Fibroblast of skin of back (primary cell): ENCODE measurements around the gene RRN3.
A peak's percentile ranks its signal among the peaks of the same experiment; 100 is the strongest.
"Not testable (repeated sequence)": the region's sequence is repeated elsewhere in the genome, so short reads cannot be mapped to it uniquely, and the experiment has no call there.

Experiments
- DNase-seq: peaks from one replicate; pipeline ENCODE4 v3.0.0-alpha.2; 2013

The RRN3 gene

DNA sequence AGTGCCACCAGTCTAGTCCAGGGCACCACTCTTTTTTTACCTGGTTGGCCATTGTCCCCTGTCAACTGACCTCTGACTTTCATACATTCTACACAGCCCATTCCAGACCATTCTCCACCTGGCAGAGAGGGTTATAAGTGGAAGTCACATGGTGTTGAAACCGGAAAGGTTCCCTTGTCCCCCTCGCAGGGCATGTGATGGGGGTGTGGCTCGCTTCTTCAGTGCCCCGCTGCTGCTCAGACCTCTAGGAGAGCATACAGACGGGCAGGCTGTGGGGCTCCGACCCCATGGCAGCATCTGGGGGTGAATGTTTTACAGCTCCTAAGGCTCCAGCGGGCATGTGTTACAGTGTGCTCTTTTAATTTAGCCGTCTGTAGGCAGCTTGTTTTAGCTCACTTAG is 67.0 kb downstream of the RRN3 start:
- not testable (repeated sequence) for DNase-seq

DNA sequence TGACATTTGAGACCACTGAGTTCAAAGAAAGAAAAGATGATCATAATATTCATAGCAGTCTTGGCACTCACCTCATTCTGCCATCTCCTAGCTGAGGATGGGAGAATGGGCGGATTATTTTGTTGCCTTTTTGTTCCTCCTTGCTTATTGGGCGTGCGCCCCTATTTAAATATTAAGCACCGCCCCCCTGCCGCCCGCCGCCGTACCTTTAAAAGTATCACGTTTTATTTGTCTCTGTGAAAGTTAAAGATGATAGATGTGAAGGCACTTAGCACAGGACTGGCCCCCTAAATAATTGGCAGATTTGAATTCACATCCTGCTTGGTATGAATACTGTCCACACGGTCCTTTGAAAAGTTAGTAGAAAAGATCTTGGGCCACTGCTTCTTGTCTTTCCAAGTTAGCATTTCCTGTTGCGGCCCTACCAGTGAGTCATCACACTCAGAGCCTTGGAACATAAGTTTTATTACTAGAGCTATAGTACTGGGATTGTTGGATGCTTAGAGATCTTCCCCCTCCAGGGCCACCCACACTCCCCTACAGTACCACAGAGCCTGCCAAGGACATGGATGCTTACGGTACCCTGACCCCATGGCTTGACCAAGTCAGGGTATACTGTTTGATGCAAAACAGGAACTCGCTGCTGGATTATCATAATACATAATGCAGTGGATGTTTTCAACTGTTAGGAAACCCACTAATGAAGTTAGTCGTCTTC is 68.7 kb downstream of the RRN3 start:
- DNase-seq, result peak; percentile 61

DNA sequence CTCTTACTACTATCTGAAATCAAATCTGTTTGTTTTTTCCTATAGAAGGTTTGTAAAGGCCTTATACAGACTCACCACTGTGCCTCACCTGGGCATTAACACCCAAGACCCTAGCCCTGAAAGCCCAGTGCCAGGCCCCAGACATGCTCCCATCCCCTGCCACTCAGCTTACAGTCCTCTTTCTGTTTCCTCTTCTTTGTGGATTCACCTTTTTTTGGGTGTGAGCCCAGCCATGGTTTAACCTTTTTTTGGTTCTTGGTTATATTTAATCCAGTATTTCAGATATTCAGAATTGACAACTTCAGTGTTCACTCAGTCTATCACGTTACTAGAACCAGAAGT is 69.2 kb downstream of the RRN3 start:
- DNase-seq, result not testable (repeated sequence)

DNA sequence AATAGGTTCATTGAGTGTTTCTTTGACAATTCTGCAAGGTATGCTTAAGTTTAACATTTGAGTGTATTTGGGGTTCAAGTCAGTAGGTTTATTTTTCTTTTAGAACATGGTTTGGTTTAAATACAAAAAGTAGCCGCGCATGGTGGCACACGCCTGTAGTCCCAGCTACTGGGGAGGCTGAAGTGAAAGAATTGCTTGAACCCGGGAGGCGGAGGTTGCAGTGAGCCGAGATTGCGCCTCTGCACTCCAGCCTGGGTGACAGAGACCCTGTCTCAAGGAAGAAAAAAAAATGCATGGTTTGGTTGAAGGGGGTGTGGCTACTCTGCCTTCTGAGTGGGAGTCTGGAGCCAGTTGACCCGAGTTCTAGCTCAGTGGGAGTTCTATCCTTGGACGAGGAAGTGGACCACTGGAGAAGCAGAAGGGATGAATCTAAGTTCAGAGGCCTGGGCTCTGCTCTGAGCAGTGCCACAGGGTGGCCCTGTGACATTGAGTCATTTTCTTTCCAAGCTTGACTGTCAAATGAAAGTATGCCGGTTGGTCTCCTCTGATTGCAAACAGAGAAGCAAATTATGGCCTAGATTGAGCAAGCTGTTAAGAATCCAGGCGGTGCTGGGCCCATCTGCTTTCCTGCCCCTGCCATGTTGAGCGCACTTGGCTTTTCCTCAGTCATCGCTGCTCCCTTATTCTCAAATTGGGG is 70.5 kb downstream of the RRN3 start:
- peak; percentile 22 for DNase-seq

DNA sequence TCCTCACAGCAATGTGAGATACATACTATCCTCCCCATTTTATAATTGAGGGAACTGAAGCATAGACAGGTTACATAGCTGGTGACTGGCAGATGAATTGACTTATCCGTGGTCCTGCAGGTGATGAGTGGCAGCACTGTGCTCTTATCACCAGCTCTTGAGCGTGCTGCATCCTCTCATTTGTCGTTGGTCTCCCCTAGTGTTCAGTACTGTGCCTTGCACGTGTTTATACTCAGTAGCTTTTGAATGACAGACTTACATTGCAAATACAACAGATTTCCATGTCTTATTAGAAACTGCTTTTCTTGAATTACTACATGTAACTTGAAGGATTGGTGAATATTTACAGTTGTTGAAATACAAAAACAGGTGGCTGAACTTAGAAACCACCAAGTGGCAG is 71.9 kb downstream of the RRN3 start:
- peak; percentile 54 for DNase-seq

DNA sequence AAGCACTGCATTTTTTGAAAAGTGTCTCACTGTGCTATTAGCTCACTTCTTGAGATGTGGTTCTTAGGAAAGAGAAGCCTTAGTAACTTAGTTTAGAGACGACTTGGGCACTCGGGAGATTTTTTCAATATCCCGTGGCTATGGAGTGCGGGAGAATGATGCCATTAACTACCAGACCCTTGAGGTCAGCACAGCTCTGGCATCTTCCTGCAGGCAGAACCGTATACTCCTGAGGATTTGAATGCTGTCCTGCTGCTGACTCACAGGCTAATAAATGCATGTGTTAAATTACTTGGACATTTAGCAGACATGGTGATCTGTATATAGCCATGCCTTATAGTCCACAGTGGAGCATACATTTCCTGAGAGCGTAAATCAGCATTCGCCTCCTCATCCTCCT is 72.6 kb downstream of the RRN3 start:
- peak; percentile 68 for DNase-seq

DNA sequence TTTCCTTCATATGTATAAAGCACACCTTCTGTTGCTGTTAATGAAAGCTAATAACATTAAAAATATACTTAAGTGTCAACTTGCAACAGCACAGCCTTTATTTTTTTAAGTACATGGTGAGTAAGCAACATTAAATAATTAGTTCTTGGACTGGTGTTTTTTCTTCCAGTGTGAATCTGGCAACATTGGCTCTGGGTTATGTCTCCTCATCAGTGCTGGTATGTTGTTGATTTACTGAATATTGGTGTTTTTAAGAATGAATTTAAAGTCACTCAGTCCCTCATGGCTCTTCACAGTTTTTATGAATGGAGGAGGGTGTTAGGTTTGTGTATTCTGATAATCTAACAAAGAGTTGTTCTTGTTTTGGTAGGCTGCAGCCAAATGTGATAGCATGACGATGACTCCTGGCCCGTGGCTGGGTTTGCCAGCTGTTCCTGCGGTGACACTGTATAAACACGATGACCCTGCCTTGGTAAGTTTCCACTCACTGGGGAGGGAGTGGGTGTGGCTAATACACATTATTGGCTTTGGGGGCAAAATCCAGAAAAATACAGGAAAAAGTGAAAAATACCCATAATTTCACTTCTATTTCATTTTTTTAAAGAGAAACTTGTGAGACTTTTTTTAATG is 77.0 kb downstream of the RRN3 start:
- DNase-seq, result peak; percentile 73

DNA sequence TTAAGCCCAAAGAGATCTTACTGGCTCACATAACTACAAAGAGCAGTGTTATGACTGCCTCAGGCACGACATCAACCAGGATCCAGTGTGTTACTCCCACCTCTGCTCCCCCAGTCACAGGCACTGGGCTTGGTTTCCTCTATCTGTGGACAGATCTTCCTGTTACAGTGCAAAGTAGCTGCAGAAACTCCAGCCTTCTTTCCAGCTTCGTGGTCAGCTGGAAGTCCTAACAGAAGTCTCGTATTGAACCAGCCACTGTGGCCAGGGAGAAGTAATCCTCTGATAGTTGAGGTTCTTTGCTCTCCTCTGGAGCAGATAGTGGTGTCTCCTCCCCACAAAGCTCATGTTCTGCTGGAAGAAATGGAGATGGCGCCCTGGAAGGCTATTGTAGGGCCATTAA is 77.7 kb downstream of the RRN3 start:
- peak; percentile 24 for DNase-seq

DNA sequence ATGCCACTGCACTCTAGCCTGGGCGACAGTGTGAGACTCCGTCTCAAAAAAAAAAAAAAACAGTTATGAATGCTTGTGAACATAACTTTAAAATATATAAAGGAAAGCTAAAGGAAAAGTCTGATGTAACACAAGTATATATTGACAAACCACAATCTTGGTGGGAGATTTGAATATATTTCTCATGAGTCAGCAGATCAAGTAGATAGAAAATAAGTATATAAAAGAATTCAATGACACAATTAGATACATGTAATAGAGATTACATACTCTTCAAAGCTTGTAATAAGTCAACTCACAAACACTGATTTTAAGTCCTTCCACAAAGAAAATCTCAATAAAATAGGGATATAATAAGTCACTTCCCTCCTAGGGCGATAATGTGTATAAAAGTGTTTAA is 78.4 kb downstream of the RRN3 start:
- DNase-seq, result not testable (repeated sequence)

DNA sequence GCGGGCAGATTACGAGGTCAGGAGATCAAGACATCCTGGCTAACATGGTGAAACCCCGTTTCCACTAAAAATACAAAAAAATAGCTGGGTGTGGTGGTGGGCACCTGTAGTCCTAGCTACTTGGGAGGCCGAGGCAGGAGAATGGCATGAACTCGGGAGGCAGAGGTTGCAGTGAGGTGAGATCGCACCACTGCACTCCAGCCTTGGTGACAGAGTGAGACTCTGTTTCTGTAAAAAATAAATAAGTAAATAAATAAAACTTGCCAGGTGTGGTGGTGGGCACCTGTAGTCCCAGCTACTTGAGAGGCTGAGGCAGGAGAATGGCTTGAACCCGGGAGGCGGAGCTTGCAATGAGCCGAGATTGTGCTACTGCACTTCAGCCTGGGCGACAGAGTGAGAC is 81.1 kb downstream of the RRN3 start:
- not testable (repeated sequence) for DNase-seq
